ENCODE results near the gene MAML2. TPM values are rescaled to one million over a fixed set of nuclear protein-coding genes. Genes with fewer than 3 reads are reported as not detected.

Gene MAML2
- total RNA-seq, 2 experiments from 2014 or later, result 14.1 to 14.3 TPM

DNA sequence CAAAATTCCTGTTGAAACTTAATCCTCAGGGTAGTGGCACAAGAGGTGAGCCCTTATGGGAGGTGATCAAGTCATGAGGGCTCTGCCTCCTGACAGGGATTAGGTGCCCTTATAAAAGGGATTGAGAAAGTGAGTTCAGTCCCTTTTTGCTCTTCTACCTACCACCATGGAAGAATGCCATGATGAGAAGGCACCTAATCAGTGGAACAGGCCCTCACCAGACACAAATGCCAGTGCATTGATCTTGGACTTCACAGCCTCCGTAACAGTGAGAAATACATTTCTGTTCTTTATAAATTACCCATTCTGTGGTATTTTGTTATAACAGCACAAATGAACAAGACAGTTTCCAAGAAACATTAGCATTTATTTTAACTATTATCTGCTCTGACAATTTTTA lies 338.1 kb downstream of the MAML2 start:
- no peak overlapping the region for H3K27ac Mint-ChIP-seq
- no peaks in the 10 kb centered on the region for H3K27me3 Mint-ChIP-seq
- no peak overlapping the region for H3K4me3 Mint-ChIP-seq
- H3K9me3 Mint-ChIP-seq, result peaks cover 2% of the 10 kb centered on the region
- H3K4me1 Mint-ChIP-seq, result peaks cover 9% of the 10 kb centered on the region
- H3K36me3 Mint-ChIP-seq, result peaks cover 18% of the 10 kb centered on the region
- DNase-seq, result no peak

DNA sequence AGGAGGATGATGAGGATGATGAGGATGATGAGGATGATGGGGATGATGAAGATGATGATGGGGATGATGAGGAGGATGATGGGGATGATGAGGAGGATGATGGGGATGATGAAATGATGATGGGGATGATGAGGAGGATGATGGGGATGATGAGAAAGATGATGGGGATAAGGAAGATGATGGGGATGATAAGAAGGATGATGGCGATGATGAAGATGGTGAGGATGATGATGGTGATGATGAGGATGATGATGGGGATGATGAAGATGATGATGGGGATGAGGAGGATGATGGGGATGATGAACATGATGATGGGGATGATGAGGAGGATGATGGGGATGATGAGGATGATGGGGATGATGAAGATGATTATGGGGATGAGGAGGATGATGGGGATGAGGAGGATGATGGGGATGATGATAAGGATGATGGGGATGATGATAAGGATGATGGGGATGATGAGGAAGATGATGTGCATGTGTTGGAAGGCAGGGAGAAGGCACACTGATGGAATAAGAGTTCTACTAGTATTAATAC lies 340.2 kb downstream of the MAML2 start:
- Mint-ChIP-seq H3K36me3 (peaks cover 18% of the 10 kb centered on the region), H3K27ac (no peak overlapping the region)

DNA sequence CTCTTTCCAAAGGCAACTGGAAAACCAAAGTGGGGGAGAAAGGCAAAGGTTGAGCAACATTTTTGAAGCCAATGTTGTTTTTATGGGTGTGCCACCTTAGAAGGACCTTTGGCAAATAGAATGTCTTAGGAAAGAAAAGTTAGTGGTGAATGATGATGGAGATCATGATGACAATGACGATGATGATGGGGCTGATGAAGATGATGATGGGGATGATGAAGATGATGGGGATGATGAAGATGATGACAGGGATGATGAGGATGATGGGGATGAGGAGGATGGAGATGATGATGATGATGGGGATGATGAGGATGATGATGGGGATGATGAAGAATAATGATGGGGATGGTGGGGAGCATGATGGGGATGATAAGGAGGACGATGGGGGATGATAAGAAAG lies 340.7 kb downstream of the MAML2 start:
- DNase-seq, result no peak
- Mint-ChIP-seq H3K4me3 (no peak overlapping the region), H3K36me3 (peaks cover 18% of the 10 kb centered on the region), H3K4me1 (peaks cover 5% of the 10 kb centered on the region), H3K27ac (no peak overlapping the region), H3K9me3 (peaks cover 2% of the 10 kb centered on the region), H3K27me3 (no peaks in the 10 kb centered on the region)

More for the DNA sequence above, 340.2 kb downstream of the MAML2 start:
- Mint-ChIP-seq H3K4me1 (peaks cover 5% of the 10 kb centered on the region), H3K4me3 (no peak overlapping the region), H3K9me3 (peaks cover 2% of the 10 kb centered on the region), H3K27me3 (no peaks in the 10 kb centered on the region)
- DNase-seq, result no peak

- no peak for DNase-seq
- Mint-ChIP-seq H3K4me1 (peaks cover 6% of the 10 kb centered on the region), H3K36me3 (peaks cover 18% of the 10 kb centered on the region), H3K9me3 (peaks cover 2% of the 10 kb centered on the region), H3K4me3 (no peak overlapping the region), H3K27ac (no peak overlapping the region), H3K27me3 (no peaks in the 10 kb centered on the region)
These were observed 342.0 kb downstream of the MAML2 start for GRCh38 chr11:96001037-96001436.

- Mint-ChIP-seq H3K27me3 (no peaks in the 10 kb centered on the region), H3K27ac (no peak overlapping the region), H3K36me3 (peaks cover 13% of the 10 kb centered on the region), H3K4me1 (peaks cover 11% of the 10 kb centered on the region), H3K4me3 (no peak overlapping the region), H3K9me3 (no peaks in the 10 kb centered on the region)
- no peak for DNase-seq
These were observed 343.1 kb downstream of the MAML2 start for GRCh38 chr11:95999711-96000406.

- no peaks in the 10 kb centered on the region for H3K36me3 Mint-ChIP-seq
- H3K4me3 Mint-ChIP-seq, result no peak overlapping the region
- no peak overlapping the region for H3K27ac Mint-ChIP-seq
- DNase-seq, result no peak
- H3K4me1 Mint-ChIP-seq, result peaks cover 17% of the 10 kb centered on the region
- H3K27me3 Mint-ChIP-seq, result no peaks in the 10 kb centered on the region
- no peaks in the 10 kb centered on the region for H3K9me3 Mint-ChIP-seq
These were observed 346.3 kb downstream of the MAML2 start for GRCh38 chr11:95996621-95997235.

GRCh38 chr11:95994329-95994728 lies 348.7 kb downstream of the MAML2 start:
- no peak overlapping the region for H3K4me3 Mint-ChIP-seq
- peaks cover 12% of the 10 kb centered on the region for H3K4me1 Mint-ChIP-seq
- no peak for DNase-seq
- H3K27ac Mint-ChIP-seq, result no peak overlapping the region
- H3K9me3 Mint-ChIP-seq, result no peaks in the 10 kb centered on the region
- H3K36me3 Mint-ChIP-seq, result peaks cover 9% of the 10 kb centered on the region
- no peaks in the 10 kb centered on the region for H3K27me3 Mint-ChIP-seq

DNA sequence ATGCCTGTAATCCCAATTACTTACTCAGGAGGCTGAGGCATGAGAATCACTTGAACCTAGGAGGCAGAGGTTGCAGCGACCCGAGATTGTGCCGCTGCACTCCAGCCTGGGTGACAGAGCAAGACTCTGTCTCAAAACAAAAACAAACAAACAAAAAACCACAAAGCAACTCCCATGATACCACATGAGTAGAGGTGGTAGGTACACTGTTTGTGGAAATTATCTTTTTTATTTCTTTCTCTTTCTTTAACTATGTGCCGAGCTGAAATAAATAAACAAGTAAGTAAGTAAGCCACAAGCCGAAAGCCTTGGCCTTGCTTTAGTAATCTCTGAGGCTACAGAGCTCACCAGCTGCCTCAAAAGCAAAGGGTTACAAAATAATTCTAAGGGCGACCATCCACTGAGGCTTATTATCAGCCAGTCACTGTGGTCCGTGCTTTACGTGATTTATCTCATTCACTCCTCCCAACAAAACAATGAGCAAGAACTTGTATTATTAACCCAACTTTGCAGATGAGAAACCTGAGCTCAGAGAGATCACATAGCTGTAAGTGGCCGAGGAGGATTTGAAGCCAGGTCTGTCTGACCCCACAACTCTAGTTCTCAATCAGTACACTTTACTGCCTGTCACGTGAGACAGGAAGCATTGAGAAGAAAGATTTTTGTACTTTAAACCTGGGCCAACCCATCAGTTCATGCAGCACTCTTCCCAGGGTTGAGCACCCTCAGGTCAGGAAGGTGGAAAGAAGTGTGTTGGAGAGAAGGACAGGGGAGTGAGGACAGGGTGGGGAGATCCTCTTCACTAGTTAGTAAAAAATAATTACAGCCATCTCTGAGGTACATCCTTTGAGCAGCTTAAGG lies 349.3 kb downstream of the MAML2 start:
- no peak for DNase-seq
- peaks cover 9% of the 10 kb centered on the region for H3K36me3 Mint-ChIP-seq
- H3K4me3 Mint-ChIP-seq, result no peak overlapping the region
- peaks cover 12% of the 10 kb centered on the region for H3K4me1 Mint-ChIP-seq
- H3K9me3 Mint-ChIP-seq, result no peaks in the 10 kb centered on the region
- H3K27me3 Mint-ChIP-seq, result no peaks in the 10 kb centered on the region
- H3K27ac Mint-ChIP-seq, result no peak overlapping the region

DNA sequence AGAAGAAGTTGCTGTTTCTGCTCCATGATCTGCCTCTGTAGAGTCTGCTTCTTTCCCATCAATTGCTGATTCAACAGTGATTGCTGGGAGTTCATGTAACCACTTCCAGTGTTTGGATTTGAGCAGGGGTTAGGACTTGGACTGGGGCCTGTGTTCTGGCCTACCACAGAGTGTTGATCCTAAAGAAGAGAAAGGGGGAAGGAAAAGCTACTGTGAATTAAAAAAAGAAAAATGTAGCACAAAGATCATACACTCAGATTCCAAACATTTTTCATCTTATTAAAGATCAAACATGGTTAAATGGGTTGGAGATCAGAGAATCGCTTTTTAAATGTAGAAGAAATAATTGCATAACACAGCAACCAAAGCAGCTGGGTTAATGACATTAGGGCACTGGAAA lies 351.4 kb downstream of the MAML2 start:
- H3K9me3 Mint-ChIP-seq, result no peaks in the 10 kb centered on the region
- no peak overlapping the region for H3K27ac Mint-ChIP-seq
- peaks cover 18% of the 10 kb centered on the region for H3K36me3 Mint-ChIP-seq
- peaks cover 10% of the 10 kb centered on the region for H3K4me1 Mint-ChIP-seq
- no peak overlapping the region for H3K4me3 Mint-ChIP-seq
- no peak for DNase-seq
- no peaks in the 10 kb centered on the region for H3K27me3 Mint-ChIP-seq

- Mint-ChIP-seq H3K27ac (no peak overlapping the region), H3K27me3 (no peaks in the 10 kb centered on the region), H3K4me1 (peaks cover 10% of the 10 kb centered on the region), H3K9me3 (no peaks in the 10 kb centered on the region), H3K36me3 (peaks cover 18% of the 10 kb centered on the region), H3K4me3 (no peak overlapping the region)
- no peak for DNase-seq
These were observed 351.9 kb downstream of the MAML2 start for GRCh38 chr11:95991101-95991500.

GRCh38 chr11:95989780-95990179 lies 353.2 kb downstream of the MAML2 start:
- Mint-ChIP-seq H3K4me1 (peaks cover 8% of the 10 kb centered on the region), H3K9me3 (no peaks in the 10 kb centered on the region), H3K36me3 (peaks cover 21% of the 10 kb centered on the region), H3K27ac (no peak overlapping the region), H3K4me3 (no peak overlapping the region), H3K27me3 (no peaks in the 10 kb centered on the region)
- no peak for DNase-seq

DNA sequence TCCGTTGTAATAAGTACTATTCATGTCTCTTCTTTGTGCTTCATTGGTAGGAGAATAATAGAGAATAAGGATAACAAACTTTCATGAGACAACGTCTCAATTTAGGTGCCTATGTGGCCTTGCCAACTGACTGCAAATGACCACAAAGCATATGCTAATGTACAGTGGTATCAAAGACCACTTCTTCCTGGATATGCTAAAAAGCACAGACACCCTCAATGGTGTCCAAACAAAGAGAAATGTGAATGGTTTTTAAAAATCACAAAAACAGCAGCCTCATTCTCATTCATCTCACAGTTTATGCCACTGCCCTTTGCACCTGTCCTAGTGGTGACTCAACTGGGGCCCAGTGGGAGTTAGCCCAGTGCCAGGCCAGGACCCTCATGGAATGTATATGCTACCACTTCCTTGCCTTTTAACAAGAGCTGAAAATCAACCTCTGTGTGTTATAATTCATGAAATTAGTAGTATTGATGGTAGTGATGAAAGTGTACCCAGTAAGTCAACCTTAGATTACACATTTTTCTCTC lies 353.9 kb downstream of the MAML2 start:
- no peak for DNase-seq
- H3K27me3 Mint-ChIP-seq, result no peaks in the 10 kb centered on the region
- peaks cover 5% of the 10 kb centered on the region for H3K4me1 Mint-ChIP-seq
- H3K9me3 Mint-ChIP-seq, result no peaks in the 10 kb centered on the region
- H3K36me3 Mint-ChIP-seq, result peaks cover 23% of the 10 kb centered on the region
- no peak overlapping the region for H3K27ac Mint-ChIP-seq
- H3K4me3 Mint-ChIP-seq, result no peak overlapping the region

DNA sequence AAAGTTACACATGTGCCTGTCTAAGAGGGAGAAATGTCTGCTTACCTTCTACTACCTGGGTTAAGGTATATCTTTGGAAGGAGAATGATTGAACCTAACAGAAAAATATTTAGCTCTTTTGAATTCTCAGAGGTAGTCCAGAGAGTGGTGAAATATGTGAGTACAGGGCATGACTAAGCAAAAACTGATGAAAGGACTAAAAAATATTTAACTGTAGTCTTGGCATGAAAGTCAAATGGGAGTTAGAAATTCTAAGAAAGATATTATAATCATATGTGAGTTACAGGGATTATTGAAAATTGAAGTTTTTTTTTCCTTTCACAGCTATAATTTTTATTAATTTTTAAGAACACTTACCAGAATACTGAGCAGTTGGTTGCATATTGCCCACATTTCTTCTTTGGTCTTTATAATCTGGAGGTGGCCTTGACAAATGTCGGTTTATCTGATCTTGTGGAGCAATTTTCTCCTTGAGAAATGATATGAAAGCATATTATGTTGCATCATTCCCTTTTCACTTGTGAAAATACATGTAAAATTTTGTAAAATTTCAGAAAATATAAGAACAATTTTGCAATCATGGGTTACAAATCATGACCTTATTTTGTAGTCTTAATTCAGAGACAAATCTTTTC lies 357.7 kb downstream of the MAML2 start:
- Mint-ChIP-seq H3K9me3 (no peaks in the 10 kb centered on the region), H3K36me3 (peaks cover 18% of the 10 kb centered on the region), H3K27me3 (no peaks in the 10 kb centered on the region), H3K4me1 (peaks cover 2% of the 10 kb centered on the region), H3K4me3 (no peak overlapping the region), H3K27ac (peak overlapping the region; percentile 21)
- no peak for DNase-seq

DNA sequence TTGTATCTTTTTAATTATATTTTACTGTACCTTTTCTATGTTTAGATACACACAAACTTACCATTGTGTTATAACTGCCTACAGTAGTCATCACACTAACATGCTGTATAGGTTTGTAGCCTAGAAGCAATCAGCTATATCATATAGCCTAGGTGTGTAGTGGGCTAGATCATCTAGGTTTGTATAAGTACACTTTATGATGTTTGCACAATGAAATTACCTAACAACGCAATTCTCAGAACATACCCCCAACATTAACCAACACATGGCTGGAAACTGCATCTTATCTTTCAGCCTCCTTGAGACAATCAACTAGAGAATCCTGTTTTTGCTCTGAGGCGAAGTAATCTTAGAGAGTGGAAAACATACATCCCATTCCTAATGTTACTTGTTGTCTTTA lies 358.9 kb downstream of the MAML2 start:
- H3K4me1 Mint-ChIP-seq, result peaks cover 2% of the 10 kb centered on the region
- H3K9me3 Mint-ChIP-seq, result no peaks in the 10 kb centered on the region
- H3K27ac Mint-ChIP-seq, result no peak overlapping the region
- H3K4me3 Mint-ChIP-seq, result no peak overlapping the region
- H3K27me3 Mint-ChIP-seq, result no peaks in the 10 kb centered on the region
- H3K36me3 Mint-ChIP-seq, result peaks cover 24% of the 10 kb centered on the region
- DNase-seq, result no peak

Data from activated naive CD8-positive, alpha-beta T cell treated with anti-CD3 and anti-CD28 coated beads for 36 hours (primary cell).